Measurements from ENCODE around the gene IAH1.

Gene IAH1, protein sequence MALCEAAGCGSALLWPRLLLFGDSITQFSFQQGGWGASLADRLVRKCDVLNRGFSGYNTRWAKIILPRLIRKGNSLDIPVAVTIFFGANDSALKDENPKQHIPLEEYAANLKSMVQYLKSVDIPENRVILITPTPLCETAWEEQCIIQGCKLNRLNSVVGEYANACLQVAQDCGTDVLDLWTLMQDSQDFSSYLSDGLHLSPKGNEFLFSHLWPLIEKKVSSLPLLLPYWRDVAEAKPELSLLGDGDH

DNA sequence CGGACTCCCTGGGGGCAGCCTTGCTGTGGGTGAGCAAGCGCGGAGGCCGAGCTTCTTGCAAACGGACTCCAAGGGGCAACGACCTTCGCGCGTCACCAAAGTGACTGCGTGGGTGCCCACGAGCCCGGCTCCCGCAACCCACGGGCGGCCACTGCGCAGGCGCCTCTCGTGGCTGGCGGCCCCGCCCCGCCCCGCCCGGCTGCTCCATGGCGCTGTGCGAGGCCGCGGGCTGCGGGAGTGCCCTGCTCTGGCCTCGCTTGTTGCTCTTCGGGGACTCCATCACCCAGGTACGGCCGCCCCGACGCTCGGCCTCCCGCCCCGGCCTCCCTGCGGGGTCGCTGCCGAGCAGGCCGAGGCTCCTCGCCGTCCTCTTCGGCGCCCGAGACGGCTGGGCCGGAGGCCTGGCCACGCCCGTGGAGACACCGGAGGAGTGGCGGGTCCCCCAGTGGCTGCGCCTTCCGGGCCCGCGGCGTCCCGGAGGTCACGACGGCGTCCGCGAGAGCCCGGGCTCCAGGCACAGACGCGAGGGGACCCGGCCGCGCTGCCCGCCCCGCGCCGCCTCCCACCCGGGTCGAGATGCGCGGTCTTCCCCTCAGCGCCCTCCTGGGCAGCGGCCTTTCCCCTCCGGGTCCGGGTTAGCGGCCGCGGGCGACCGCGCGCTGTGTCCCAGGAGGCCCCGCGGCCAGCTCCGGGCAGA lies at the start of gene IAH1:
Gene IAH1 (plus strand): TSS at position 191 of the 697 bp plus-strand sequence. CDS start 16 bp downstream, at position 207.
- peak in 1 of 2 experiments; percentile 36 for DNase-seq

DNA sequence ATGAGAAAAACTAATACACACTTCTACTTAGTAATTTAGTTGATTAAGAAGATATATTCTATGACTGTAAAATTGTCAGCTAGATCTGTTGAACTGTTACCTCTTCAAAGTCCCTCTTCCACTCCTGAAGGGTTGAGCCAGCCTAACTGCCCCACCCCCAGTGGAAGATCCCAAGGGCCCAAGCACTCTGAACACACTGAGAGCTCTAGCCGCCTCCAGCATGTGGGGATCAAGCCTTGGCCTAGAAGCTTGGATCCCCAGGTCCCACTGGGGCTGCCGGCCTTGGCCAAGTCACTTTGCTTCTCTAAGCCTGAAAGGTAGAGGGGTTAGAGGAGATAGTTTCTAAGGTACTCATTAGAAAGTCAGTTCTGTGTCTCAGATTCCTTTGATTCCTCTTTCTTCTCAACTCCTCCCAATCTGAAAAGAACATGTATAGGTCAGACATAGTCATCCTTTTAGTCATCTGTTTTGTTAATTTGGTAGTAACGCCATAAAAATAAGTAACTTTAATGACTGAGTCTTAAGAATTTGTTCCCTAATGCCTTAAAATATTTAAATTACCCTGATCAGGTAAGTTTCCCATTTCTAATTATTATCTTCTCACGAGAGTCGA lies 45.3 kb upstream of the IAH1 start:
- no peak for DNase-seq

DNA sequence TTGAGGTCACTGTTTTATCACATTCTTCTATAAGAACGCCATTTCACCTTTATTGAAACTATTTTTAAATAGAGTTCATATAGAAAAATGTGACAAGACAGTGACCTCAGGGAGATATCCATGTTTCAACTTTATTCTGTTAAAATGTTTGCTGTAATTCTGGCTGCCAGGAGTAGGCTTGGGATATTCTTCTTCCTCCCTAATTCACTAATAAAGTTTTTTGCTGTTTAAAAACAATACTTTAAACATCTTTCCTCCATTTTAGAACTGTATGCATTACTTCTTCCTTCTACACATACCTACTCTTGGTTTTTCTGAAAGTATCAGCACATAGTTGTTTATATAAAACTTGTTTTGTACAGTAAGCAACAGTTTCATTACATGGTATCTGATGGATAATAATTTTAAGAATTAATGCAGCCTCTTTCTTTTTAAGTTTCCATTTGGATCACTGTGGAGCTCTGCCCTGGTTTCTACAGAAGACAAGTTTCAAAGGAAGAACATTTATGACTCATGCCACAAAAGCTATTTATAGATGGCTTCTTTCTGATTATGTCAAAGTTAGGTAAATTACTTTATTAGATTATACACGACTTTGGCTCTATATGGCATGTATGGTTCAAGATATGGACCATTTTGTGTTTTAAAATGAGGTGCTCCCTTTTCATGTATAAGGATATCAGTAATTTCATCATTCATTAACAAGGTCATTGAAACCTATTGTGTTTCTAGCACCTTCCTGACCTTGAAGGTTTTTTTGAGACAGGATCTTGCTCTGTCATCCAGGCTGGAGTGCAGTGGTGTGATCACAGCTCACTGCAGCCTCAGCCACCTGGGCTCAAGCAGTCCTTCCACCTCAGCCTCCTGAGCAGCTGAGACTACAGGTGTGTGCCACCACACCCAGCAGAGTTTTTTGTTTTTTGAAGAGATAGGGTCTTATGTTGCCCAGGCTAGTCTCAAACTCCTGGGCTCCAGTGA lies 43.7 kb upstream of the IAH1 start:
- DNase-seq = no peak

DNA sequence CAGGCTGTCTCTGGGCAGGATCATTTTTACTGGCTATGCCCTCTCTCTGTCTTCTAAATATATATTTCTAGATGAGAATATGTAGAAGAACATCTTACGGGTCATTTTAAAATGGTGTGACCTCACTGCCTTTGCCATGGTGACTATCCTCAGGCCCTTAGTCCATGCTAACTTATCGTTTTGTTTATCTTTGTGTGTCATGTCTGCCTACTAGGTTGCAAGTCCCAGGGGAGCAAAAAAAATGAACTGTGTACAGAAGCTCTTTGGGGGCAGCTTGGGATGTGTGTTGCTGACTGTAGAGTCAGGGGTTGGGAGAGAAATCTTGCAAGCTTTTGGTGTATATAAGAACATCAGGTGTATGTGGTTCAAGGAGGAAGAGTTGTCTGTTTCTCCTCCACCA lies 39.9 kb upstream of the IAH1 start:
- DNase-seq = no peak

DNA sequence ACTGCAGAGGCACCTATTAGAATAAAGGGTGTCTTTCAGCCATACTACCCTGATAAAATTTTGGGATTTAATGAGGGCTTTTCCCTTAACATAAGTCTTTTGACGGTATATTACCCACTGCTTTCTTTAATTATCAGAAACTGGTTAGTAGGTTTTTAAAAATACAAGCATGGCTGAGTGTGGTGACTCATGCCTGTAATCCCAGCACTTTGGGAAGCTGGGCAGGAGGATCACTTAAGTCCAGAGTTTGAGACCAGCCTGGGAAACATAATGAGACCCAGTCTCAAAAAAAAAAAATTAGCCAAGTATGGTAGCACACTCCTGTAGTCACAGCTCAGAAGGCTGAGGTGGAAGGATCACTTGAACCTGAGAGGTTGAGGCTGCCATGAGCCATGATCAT lies 34.8 kb upstream of the IAH1 start:
- DNase-seq = no peak

DNA sequence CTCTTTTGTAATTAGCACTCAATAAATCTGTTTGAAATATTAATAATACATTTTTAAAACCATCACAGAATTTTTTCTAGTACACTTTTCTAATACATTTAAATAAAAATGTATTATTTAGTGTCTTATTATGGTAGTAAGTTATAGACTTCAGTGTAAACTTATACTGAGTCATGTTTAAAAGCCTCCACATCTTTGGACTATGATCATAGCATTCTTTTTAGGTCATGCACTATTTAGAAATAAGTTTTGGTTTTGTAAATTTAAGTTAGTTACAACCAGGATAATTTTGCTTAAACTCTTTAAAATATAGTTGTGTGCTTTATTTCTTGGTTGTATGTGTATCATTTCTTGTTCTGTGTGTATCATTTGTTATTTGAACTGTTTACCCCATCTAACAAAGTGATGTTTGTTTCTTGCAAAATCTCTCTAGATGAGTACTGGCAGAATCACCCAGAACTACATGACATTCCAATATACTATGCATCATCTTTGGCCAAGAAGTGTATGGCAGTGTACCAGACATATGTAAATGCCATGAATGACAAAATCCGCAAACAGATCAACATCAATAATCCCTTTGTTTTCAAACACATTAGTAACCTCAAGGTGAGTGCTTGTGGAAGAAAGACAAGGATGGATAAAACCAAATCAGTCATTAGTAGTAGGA lies 34.2 kb upstream of the IAH1 start:
- DNase-seq = no peak

DNA sequence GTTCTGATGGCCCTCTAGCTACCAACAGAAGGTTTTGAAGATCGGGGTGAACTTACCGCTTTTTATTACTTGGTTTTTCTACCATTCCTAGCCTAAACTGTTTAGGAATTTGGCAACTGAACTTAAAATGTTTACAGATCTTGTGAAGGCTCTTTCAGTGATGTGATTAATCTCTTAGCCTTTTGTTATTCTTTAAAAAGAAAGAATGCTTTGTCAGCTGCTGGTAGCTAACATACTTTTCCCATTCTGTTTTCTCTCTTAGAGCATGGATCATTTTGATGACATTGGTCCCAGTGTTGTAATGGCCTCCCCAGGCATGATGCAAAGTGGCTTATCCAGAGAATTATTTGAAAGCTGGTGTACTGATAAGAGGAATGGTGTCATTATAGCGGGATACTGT lies 32.8 kb upstream of the IAH1 start:
- DNase-seq = no peak

DNA sequence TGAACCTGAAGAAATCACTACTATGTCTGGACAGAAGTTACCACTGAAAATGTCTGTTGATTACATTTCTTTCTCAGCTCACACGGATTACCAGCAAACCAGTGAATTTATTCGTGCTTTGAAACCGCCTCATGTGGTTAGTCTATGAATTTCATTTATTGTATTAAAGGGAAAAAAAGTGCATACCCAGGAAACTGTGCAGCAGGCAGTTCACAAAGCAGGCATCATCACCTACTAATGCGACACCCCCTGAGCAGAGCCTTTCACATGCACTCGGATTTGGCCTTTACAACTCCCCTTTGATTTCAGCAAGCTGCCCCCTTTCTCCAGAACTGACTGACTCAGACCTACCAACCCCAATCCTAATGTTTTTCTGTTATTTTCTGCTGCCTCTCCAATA lies 30.8 kb upstream of the IAH1 start:
- DNase-seq = no peak

DNA sequence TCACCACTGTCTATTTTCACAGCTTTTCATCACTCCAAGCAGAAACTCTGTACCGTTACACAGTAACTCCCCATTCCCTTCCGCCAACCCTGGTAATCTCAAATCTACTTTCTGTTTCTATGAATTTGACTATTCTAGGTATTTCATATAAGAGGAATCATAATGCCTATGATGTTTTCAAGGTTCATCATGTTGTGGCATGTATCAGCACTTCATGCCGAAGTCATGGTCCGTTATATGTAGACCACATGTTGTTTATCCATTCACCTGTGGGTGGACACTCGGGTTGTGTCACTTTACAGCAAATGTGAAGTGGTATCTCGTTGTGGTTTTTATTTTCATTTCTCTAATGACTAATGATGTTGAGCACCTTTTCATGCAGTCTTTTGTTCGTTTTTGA lies 29.3 kb upstream of the IAH1 start:
- DNase-seq = no peak

DNA sequence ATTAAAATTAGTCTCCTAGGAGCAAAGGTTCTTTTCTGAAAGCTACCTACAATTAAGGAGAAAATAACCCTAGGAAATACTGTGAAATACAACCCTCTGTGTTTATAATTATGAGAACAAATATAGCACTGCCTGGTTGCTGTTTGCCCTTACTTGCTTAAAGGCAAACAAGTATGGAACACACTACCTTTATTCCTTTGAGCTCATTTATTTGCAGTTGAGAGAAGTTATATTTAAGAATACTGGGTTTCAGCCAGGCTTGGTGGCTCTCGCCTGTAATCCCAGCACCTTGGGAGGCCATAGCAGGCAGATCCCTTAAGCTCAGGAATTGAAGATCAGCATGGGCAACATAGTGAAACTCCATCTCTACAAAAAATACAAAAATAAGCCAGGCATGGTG lies 23.1 kb upstream of the IAH1 start:
- DNase-seq = peak in 1 of 2 experiments; percentile 64

DNA sequence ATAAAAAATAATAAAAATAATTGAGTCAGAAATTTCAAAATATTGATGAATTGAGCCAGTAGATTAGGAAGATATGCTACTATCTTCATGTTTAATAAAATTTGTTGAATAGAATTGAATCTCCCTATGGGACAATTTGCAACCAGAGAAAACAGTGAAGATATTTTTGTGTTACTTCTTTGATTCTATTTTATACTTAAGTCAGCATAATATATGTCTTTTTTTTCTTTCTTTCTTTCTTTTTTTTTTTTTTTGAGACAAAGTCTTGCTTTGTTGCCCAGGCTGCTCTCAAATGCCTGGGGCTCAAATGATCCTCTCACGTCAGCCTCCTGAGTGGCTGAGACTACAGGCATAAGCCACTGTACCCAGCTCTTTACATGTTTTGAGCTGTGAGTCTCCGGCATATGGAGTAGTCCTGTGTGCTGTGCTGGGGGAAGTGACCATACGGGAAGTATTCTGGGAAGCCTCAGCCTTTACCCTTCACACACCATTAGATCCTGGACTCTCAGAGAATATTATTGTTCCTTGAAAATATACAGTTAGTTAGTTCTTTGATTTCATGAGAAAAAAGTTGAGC lies 13.8 kb upstream of the IAH1 start:
- no peak for DNase-seq

DNA sequence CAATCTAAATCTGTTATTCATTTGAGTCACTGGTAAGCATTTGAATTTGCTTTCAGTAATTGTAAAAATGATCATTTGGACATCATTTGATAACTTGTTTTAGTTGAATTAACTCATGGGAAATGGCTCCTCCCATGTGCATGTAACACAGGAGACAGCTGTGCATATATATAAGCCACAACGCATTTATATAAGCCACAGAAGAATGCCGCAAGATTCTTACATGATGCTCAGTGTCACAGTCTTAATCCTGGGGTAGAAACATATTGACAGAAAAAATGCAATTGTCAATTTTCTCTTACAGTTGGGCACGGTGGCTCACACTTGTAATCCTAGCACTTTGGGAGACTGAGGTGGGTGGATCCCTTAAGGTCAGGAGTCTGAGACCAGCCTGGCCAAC lies 13.3 kb upstream of the IAH1 start:
- DNase-seq = no peak

DNA sequence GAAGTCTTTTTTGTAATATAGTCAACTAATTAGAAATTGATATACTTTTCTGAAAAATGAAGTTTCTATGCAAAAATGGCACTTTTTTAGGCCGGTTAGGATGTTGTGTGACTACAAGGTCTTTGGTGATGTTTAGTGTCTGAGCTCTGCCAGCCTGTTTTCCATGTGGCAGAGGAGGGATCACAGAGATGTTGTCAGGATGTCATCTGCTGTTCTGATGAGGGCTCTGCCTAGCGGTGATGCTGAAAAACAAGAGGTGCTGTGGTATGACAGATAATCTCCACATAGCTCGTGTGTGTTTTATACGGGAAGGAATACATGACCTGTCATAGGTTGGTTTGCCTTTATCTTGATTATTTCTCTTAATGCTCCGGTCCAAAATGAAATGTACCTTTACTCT lies 12.0 kb upstream of the IAH1 start:
- DNase-seq = no peak

DNA sequence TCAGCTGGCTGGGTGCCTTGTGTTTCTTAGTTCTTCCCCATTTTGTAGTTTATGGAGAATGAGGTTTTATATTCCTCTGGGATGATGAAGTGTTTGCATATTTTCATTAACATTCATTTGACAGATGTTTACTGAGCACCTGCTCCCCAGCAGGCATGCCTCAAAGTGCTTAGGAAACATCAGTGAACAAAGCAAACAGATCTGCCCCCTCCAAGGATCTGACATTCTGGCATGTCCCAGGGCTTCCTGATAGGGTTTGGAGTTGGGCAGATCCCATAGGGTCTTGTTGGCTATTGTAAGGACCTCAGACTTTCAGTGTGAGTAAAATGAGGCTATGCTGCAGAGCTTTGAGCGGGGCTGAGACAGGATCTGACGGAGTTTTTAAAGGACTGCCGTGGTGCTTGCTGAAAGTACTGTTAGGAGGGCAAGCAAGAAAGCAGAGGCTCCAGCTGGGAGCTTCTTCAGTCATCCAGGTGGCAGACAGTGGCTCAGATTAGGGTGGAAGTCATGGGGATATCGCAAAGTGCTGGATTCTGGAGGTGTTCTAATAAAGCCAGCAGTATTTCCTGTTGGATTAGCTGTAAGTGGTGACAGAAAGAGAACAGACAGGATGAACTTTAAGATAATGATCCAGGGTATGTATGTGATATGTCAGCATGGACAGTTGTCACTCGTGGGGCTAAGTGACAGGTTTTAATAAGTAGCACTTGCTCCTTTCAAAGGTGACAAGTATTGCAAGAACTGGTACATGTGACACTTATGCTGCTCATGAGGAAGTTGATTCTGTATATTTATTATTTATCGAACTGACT lies 11.3 kb upstream of the IAH1 start:
- peak; percentile 29 to 72 for DNase-seq

DNA sequence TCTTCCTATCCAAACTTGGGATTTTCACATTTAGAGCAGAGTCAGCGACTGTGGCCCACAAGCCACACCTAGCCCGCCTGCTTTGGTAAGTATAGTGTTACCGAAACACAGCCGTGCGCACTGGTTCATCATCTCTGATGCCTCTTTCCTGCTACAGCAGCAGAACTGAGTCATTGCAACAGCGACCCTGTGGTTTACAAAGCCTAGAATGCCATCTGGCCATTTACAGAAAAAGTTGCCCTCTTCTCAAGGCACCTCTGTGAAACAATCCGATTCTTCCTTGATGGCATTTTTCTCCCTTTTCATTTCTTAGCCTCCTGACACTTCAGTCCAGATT lies 10.7 kb upstream of the IAH1 start:
- DNase-seq = no peak

DNA sequence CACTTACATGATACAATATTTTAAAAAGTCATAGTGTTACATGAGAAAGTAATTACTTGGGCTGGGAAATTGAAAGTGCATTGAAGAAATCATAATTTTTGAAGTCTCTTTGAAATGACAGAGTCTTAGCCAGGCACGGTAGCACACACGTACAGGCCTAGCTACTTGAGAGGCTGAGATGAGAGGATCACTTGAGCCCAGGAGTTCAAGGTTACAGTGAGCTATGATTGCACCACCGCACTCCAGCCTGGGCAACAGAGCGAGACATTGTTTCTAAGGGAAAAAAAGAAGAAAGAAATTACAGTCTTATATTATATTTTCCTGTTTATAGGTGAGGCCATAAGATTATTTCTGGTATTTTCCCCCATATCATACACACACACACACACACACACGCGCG lies 9.2 kb upstream of the IAH1 start:
- DNase-seq = no peak

DNA sequence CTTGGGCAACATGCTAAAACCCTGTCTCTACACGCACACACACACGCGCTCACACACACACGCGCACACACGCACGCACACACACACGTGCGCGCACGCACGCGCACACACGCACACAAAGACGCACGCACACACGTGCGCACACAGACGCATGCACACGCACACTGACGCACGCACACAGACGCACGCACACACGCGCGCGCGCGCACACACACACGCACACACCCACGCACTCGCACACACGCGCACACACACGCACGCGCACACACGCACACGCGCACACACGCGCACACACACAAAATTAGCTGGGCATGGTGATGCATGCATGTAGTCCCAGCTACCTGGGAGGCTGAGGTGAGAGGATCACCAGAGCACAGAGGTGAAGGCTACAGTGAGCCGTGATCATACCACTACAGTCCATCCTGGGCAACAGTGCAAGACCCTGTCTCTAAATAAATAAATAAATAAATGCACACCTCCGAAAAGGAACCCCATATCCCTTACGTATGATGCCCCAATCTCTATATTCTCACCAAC lies 8.1 kb upstream of the IAH1 start:
- no peak for DNase-seq

DNA sequence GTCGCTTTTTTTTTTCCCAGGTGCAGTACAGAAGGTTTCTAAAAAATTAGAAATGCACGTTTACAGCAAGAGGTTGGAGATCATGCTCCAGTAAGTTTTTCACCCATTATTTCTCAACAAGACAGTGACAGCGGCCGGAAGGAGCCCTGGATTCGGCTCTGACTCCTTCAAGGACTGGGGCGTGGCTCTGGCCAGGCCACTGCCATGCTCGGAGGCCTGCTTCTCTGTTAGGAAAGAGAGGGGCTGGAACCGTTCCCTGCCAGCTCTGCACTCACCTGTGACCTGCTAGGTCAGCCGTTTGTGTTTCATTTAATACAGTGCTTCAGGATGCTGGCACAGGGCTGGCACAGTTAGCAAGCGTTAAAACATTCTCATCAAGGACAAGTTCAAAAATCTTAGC lies 6.7 kb upstream of the IAH1 start:
- no peak for DNase-seq

DNA sequence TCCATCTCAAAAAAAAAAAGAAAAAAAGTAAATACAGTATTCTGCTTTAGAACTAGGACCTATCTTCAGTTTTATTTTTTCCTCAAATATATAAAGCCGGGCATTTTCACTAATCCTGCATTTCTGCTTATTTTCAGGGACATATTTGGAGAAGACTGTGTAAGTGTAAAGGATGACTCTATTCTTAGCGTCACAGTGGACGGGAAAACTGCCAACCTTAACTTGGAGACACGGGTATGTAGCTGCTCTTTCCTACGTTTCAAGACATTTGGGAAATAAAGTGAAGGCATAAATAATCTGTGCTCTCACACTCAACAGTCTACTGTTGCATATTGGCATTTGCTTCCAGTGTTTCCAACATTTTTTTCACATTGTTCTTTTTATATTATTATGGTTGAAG lies 3.1 kb upstream of the IAH1 start:
- no peak for DNase-seq

DNA sequence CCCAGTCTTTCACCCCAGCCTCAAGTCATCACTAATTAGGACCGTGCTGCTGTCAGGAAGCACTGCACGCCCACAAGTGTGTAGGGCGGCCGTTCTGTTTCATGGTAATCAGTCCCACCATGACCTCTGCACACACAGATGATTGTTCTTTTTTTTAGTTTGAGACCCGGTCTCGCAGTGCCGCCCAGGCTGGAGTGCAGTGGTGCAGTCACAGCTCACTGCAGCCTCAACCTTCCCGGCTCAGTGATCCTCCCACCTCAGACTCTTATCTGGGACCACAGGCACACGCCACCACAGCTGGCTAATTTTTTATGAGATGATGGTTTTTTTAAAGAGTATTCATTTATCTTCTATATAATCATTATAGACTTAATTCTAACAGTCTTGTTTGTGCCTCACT lies 1.8 kb upstream of the IAH1 start:
- no peak for DNase-seq

DNA sequence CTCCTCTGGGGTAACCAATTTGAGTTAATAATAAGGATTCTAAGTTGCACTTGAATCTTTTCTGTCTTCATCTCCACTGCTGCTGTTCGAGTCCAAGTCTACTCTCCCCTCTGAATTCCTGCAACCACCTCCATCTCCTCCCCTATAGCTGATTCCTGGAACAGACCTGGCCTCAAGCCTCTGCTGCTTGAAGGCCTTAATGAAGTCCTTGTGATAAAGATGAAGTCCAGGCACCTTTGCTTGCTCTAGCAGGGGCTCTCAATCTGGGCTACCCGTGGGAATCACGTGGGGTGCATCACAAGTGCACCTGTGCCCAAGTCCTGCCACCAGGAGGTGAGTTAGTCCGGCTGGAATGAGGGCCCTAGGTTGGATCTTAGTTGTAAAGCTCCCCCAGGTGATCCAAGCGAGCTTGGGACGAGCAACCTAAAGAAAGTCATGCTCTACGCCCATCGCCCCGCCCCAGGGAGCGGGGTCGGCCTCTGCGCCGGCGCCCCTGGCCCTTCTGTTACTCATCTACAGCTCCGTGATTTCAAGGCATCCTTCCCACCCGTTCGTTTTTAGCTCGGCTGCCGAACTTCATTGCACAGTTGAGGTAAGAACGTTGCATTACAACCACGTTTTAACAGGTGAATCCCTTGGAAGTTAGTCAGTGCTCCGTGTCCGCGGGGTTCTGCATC lies 905 bp upstream of the IAH1 start:
- DNase-seq = no peak

All from NCI-H2081 (cell line).